SK-N-MC (cell line): ENCODE results near the gene FAHD2B.
"Not testable (repeated sequence)": the region's sequence is repeated elsewhere in the genome, so short reads cannot be mapped to it uniquely, and the experiment has no call there.

Experiments
- DNase-seq: peaks from one replicate; pipeline ENCODE4 v3.0.0-alpha.2; 2011; ENCODE audit warnings: low read depth, low spot score
- H3K27ac ChIP-seq: fragments of 200-600 bp; sonication (generic); 2 replicates; pipeline ENCODE4 v1.5.1; 2016; ENCODE audit warnings: mixed run types
- H3K36me3 ChIP-seq: fragments of 200-600 bp; sonication (generic); 2 replicates; pipeline ENCODE4 v1.6.1; 2017; ENCODE audit warnings: antibody characterized with exemption, low read length, mixed read lengths; ENCODE audit not compliant: insufficient read depth
- H3K4me3 ChIP-seq: fragments of 200-600 bp; sonication (generic); 2 replicates; pipeline ENCODE4 v1.5.1; 2016
- H3K9ac ChIP-seq: fragments of 200-600 bp; sonication (generic); 2 replicates; pipeline ENCODE4 v1.8.0; 2017; ENCODE audit warnings: mixed run types, mixed read lengths; ENCODE audit not compliant: insufficient read length
- H3K9me3 ChIP-seq: fragments of 200-600 bp; sonication (generic); 2 replicates; pipeline ENCODE4 v1.6.1; 2017; ENCODE audit warnings: low read depth, mild to moderate bottlenecking, antibody characterized with exemption, low read length, moderate library complexity, mixed read lengths
- EZH2 ChIP-seq: fragments of 200-600 bp; sonication (generic); IDR thresholded peaks from one replicate; pipeline ENCODE4 v1.6.1; 2017; ENCODE audit warnings: antibody characterized with exemption
- FOXP2 ChIP-seq: optimal IDR thresholded peaks from 2 replicates; pipeline ENCODE3; 2011; ENCODE audit warnings: mild to moderate bottlenecking, moderate library complexity; ENCODE audit not compliant: insufficient read depth; ENCODE audit errors: extremely low read length, control extremely low read depth
- POLR2AphosphoS5 ChIP-seq: IDR thresholded peaks from 2 replicates; pipeline ENCODE4 v1.6.1; 2012; ENCODE audit warnings: mild to moderate bottlenecking, low read depth, low read length, borderline replicate concordance

The FAHD2B gene

DNA sequence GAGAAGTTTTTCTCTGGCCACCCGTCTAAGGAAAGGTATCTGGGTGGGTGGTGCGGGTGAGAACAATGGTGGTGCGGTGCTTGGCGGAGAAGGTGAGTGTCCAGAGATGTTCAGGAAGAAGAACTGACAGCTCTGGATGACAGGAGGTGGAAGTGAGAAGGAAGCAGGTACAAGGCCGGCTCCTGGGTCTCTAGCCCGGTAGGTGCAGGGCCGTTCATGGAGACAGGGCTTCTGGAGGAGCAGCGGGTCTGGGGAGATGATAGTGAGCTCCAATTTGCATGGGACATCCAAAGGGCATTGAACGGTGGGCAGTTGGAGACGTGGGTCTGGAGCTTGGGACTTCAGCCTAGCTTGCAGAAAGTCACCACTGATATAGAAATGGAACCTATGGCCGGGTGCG is 979 bp upstream of the FAHD2B start:
- no peak overlapping the region for H3K9ac ChIP-seq

DNA sequence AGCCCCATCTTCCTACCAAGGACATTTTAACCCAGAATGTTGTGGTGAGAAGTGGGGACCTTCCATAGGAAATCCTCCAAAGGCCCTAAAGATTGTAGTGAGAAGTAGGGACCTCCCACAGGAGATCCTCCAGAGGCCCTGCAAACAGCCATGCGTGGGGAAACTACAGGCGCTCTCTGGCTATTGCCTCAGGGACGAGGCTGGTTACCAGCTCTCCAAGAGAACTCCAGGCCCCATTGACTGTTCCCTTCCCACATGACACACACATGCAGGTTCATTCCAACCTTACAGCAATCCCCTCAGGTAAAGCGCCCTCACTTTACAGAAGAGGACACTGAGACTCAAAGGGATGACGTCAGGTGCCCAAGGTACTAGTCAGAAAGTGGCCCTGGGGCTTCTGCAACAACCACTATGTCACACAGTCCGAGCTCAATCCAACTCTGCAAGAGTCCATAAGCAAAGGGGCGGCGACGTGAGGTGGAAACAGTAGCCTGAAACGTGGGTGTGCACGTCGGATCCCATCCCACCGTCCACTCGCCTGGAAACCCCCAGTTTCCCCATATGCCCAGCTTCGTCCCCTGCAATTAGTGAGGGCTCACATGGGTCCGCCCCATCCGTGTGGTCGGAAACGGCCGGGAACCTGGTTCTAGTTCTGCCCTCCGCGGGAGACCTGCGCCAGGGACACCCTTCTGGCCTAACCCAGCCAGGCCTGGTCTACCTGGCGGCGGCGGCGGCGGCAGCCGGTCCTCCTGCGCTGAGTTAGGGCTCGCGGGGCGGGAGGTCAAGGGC is 505 bp downstream of the FAHD2B start:
- not testable (repeated sequence) for H3K9ac ChIP-seq, H3K27ac ChIP-seq, H3K4me3 ChIP-seq, H3K36me3 ChIP-seq, H3K9me3 ChIP-seq, DNase-seq

More for the DNA sequence above, 979 bp upstream of the FAHD2B start:
- Histone ChIP-seq H3K27ac (no peak overlapping the region), H3K4me3 (no peak overlapping the region), H3K36me3 (no peaks in the 10 kb centered on the region), H3K9me3 (no peaks in the 10 kb centered on the region)
- DNase-seq, result no peak
- TF ChIP-seq FOXP2 (no peak), POLR2AphosphoS5 (no peak), EZH2 (no peak)

DNA sequence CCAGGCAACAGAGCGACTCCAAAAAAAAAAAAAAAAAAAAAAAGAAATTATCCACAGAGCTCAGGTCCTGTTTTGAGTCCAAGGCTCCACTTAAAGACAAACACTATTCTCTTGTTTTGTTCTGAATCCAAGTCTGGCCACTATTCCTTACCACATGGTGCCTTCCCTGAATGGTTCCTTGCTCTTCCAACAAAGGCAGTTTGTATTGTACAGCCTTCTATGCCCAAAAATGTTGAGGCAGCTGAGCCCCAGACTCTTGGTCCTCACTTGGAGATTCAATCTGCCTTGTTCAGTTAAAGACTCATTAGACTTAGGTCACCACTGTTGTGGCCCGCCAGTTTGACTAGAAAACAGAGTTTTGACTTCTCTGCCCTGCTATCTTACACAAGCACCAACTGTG is 1.7 kb downstream of the FAHD2B start:
- H3K4me3 ChIP-seq, DNase-seq, H3K36me3 ChIP-seq, H3K9ac ChIP-seq, H3K9me3 ChIP-seq, H3K27ac ChIP-seq: not testable (repeated sequence)

DNA sequence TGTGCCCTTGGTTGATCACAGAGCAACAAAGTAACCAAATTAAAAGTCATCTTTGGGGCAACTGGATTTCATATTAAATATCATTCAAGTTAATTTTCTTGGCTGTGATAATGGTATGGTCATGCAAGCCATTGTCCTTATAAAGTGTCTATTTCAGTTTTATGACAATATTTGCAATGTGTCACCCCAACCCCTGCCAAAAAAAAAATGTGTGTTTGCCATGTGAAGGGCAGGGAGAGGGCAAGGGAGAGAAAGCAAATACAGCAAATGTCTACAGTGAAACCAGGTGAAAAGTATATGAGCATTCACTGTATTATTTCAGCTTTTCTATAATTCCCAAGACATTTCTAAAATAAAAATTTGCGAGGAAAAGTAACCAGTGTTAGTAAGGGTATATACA is 6.0 kb downstream of the FAHD2B start:
- H3K9me3 ChIP-seq, H3K27ac ChIP-seq, H3K9ac ChIP-seq, H3K4me3 ChIP-seq, DNase-seq, H3K36me3 ChIP-seq: not testable (repeated sequence)

DNA sequence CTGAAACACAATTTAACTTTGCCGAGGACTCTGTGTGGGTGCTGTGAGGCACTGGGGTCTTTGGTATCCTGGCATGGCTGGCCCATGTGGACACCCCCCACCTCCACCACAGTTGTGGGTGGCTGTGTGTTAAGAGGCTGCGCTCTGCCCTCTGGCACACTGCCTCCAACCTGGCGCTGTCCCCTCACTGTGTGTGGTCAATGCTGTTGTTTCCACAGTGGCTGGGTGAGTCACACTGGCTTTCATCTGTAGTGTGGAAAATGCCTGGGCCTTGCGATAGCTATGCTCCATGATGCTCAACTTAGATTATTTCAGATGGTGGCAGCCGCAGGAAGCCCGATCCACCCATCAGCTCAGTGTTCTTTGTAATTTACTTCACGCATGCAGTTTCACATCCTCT is 9.6 kb downstream of the FAHD2B start:
- not testable (repeated sequence) for H3K9ac ChIP-seq, H3K4me3 ChIP-seq, DNase-seq, H3K36me3 ChIP-seq, H3K9me3 ChIP-seq, H3K27ac ChIP-seq

DNA sequence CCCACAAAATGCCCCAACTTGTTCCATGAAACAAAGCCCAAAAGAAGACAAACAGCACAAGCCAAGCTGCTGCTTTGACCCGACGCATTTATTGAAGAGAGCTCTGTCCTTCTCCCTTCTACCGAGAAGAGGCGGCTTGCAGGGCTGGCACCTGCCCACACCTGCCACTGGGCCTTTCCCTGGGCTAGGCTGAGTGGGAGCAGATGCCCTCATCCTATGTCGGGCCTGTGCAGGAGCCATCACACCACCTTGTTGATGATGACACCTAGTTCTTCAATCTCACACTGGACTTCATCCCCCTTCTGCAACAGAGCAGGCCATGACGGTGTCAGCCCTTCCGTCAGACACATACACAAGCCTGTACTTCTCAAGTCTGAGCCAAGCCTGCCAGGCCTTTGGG is 11.2 kb downstream of the FAHD2B start:
- not testable (repeated sequence) for H3K4me3 ChIP-seq, DNase-seq, H3K9ac ChIP-seq, H3K9me3 ChIP-seq, H3K36me3 ChIP-seq, H3K27ac ChIP-seq

DNA sequence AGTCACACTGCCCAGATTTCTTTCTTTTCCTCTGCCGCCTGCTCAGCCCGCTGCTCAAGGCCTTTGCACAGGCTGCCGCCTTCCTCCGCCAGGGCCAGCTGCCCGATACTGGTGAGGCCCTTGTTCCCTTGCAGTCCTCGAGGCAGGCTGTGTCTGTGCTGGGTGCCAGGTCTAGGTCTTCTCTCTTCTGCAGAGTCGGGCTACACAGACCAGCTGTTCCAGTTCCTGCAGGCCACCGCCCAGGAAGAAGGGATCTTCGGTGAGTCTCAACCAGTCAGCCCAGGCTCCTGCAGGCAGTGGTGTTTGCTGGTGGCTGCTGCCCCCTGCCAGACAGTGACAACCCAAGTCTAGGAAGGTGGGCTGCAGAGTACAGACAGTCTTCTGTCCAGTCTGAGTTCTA is 12.5 kb downstream of the FAHD2B start:
- not testable (repeated sequence) for H3K36me3 ChIP-seq, H3K9ac ChIP-seq, H3K27ac ChIP-seq, H3K4me3 ChIP-seq, DNase-seq, H3K9me3 ChIP-seq

DNA sequence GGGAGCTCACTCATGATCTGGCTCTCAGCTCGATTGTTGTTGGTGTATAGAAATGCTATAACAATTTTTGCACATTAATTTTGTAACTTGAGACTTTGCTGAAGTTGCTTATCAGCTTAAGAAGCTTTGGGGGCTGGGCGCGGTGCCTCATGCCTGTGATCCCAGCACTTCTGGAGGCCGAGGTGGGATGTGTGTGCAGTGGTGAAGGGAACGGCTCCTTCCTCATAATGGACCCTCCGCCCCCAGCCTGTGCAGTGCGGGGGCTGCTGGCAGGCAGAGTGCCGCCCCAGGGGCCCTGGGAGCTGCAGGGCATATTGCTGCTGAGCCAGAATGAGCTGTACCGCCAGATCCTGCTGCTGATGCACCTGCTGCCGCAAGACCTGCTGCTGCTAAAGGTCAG is 13.8 kb downstream of the FAHD2B start:
- H3K36me3 ChIP-seq, H3K27ac ChIP-seq, H3K9ac ChIP-seq, H3K4me3 ChIP-seq, H3K9me3 ChIP-seq, DNase-seq: not testable (repeated sequence)

DNA sequence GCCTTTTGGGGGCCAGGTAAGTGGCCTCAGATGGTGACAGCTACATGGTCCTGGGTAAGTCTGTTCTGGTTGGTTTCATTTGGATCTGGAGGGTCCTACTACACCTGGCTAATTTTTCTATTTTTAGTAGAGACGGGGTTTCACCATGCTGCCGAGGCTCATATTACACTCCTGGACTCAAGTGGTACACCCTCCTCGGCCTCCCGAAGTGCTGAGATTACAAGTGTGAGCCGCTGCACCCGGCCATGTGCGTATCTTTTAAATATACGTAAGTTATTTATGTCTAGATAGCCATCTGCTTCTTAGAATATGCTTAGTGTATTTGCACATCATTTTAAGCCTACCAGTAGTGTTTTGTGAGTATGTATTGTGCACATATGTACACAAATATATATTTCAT is 17.5 kb downstream of the FAHD2B start:
- H3K9me3 ChIP-seq, H3K4me3 ChIP-seq, H3K27ac ChIP-seq, H3K9ac ChIP-seq, DNase-seq, H3K36me3 ChIP-seq: not testable (repeated sequence)

DNA sequence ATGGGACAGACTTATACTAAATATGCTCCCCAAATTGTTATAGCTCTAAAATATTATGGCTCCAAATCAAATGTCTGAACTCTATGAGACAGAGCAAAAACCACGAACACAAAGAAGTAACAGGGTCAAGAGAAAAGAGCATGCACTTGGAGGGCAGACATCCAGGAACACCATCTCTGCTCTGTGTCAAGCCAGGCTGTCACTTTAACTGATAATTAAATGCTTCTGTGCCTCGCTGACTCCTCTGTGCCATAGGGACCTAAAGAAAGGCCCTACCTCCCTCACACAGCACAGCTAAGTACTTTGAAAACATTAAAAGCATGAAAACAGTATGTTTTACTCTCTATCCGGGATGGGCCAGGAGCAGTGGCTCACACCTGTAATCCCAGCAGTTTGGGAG is 23.8 kb downstream of the FAHD2B start:
- H3K27ac ChIP-seq, H3K9ac ChIP-seq, DNase-seq, H3K4me3 ChIP-seq, H3K9me3 ChIP-seq, H3K36me3 ChIP-seq: not testable (repeated sequence)

DNA sequence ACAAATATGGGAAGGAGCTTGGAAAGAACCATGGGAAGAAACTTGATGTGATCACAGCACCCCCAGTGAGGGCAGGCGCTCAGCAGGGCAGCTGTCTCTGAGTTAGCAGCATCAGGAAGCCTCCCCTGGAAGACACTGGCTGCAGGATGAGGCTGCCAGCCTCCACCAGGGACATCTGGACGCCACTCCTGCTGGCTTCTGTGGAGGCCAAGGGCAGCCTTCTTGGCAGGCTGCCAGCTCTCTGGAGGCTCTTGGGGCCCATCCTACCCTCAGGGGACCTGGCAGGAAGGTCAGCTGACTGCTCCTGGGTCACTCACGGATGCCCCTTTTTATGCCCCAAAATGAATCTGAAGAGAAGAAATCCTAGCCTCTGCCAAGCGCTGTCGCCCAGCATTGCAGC is 26.0 kb downstream of the FAHD2B start:
- H3K27ac ChIP-seq, H3K9ac ChIP-seq, DNase-seq, H3K36me3 ChIP-seq, H3K4me3 ChIP-seq, H3K9me3 ChIP-seq: not testable (repeated sequence)
